ENCODE measurements around the gene ENDOU.

- no peak for TF ChIP-seq CTCF (IDR thresholded peaks at IDR 0.05)
- TF ChIP-seq POLR2AphosphoS5 (IDR thresholded peaks at IDR 0.05), result no peak
- no peak for TF ChIP-seq POLR2A (IDR thresholded peaks at IDR 0.05)
These were observed 16.0 kb upstream of the ENDOU start for GRCh38 chr12:47741340-47741703.
